Measurements from ENCODE around the gene COL4A1. TPM values are rescaled to one million over a fixed set of nuclear protein-coding genes. Genes with fewer than 3 reads are reported as not detected.

Gene COL4A1
- total RNA-seq, 1 experiment from 2014 or later: 4.8 TPM

- ChIA-PET CTCF (interaction anchor here (0.7 kb wide), 1 partner anchor 18 kb away, joined by 3 read pairs; no protein-coding TSS in a partner anchor), POLR2A (no interaction called here)
- no TSS peak for BruUV-seq (replicated peaks)
- Mint-ChIP-seq H3K27me3 (ENCODE audit: insufficient read depth, unreplicated experiment) (peaks cover 3% of the 10 kb centered on the region), H3K4me3 (ENCODE audit: unreplicated experiment) (peak overlapping the region; percentile 92), H3K27ac (ENCODE audit: unreplicated experiment) (peak overlapping the region; percentile 82), H3K36me3 (ENCODE audit: insufficient read depth, unreplicated experiment) (peaks cover 7% of the 10 kb centered on the region), H3K4me1 (ENCODE audit: low read depth, unreplicated experiment) (no peaks in the 10 kb centered on the region), H3K9me3 (ENCODE audit: unreplicated experiment) (peaks cover 7% of the 10 kb centered on the region)
- H3K9me3 ChIP-seq: no peaks in the 10 kb centered on the region
- H3K36me3 ChIP-seq (ENCODE audit: control insufficient read depth, insufficient read depth, low read length): no peaks in the 10 kb centered on the region
- DNase-seq: peak; percentile 86
- intact Hi-C loops (cut with micrococcal nuclease; ENCODE audit: unreplicated experiment): loop anchor here (1.0 to 5.0 kb wide), 6 partner anchors 48 to 304 kb away; no protein-coding TSS in a partner anchor
- H3K4me3 ChIP-seq (ENCODE audit: low read depth, low read length): peak overlapping the region; percentile 61
- peaks cover 5% of the 10 kb centered on the region for H3K4me1 ChIP-seq
- peak in 1 of 2 experiments; percentile 32 for TF ChIP-seq CTCF (IDR thresholded peaks at IDR 0.05; ENCODE audit: insufficient read depth in 1 of 2, low read depth in 1 of 2, low read length in 1 of 2, severe bottlenecking in 1 of 2, unreplicated experiment in 1 of 2)
- no peaks in the 10 kb centered on the region for H3K27me3 ChIP-seq (replicated peaks; ENCODE audit: control insufficient read depth, insufficient read depth, low read length)
These were observed 168.8 kb downstream of the COL4A1 start for GRCh38 chr13:110138010-110138699.

GRCh38 chr13:110137680-110138009 is 169.3 kb downstream of the COL4A1 start:
- Mint-ChIP-seq H3K27ac (ENCODE audit: unreplicated experiment) (peak overlapping the region; percentile 82), H3K36me3 (ENCODE audit: insufficient read depth, unreplicated experiment) (peaks cover 7% of the 10 kb centered on the region), H3K9me3 (ENCODE audit: unreplicated experiment) (peaks cover 2% of the 10 kb centered on the region), H3K4me3 (ENCODE audit: unreplicated experiment) (peak overlapping the region; percentile 92), H3K4me1 (ENCODE audit: low read depth, unreplicated experiment) (no peaks in the 10 kb centered on the region), H3K27me3 (ENCODE audit: insufficient read depth, unreplicated experiment) (no peaks in the 10 kb centered on the region)
- ChIA-PET POLR2A (no interaction called here), CTCF (no interaction called here)
- peak; percentile 35 to 62 for TF ChIP-seq CTCF (IDR thresholded peaks at IDR 0.05; ENCODE audit: insufficient read depth in 1 of 2, low read depth in 1 of 2, low read length in 1 of 2, severe bottlenecking in 1 of 2, unreplicated experiment in 1 of 2)
- peaks cover 5% of the 10 kb centered on the region for H3K4me1 ChIP-seq
- no peaks in the 10 kb centered on the region for H3K27me3 ChIP-seq (replicated peaks; ENCODE audit: control insufficient read depth, insufficient read depth, low read length)
- BruUV-seq (replicated peaks): no TSS peak
- peak overlapping the region; percentile 61 for H3K4me3 ChIP-seq (ENCODE audit: low read depth, low read length)
- H3K36me3 ChIP-seq (ENCODE audit: control insufficient read depth, insufficient read depth, low read length): no peaks in the 10 kb centered on the region
- DNase-seq: peak; percentile 67 to 72
- intact Hi-C loops (cut with micrococcal nuclease; ENCODE audit: unreplicated experiment): loop anchor here (1.0 to 5.0 kb wide), 7 partner anchors 49 to 305 kb away; no protein-coding TSS in a partner anchor
- no peaks in the 10 kb centered on the region for H3K9me3 ChIP-seq

- Histone ChIP-seq H3K27me3 (replicated peaks; ENCODE audit: control insufficient read depth, insufficient read depth, low read length) (no peaks in the 10 kb centered on the region), H3K4me3 (ENCODE audit: low read depth, low read length) (no peak overlapping the region), H3K9me3 (no peaks in the 10 kb centered on the region), H3K4me1 (peaks cover 5% of the 10 kb centered on the region), H3K36me3 (ENCODE audit: control insufficient read depth, insufficient read depth, low read length) (no peaks in the 10 kb centered on the region)
- no peak for TF ChIP-seq CTCF (IDR thresholded peaks at IDR 0.05; ENCODE audit: insufficient read depth in 1 of 2, low read depth in 1 of 2, low read length in 1 of 2, severe bottlenecking in 1 of 2, unreplicated experiment in 1 of 2)
- Mint-ChIP-seq H3K4me1 (ENCODE audit: low read depth, unreplicated experiment) (no peaks in the 10 kb centered on the region), H3K27ac (ENCODE audit: unreplicated experiment) (peak overlapping the region; percentile 82), H3K27me3 (ENCODE audit: insufficient read depth, unreplicated experiment) (no peaks in the 10 kb centered on the region), H3K36me3 (ENCODE audit: insufficient read depth, unreplicated experiment) (peaks cover 7% of the 10 kb centered on the region), H3K9me3 (ENCODE audit: unreplicated experiment) (no peaks in the 10 kb centered on the region), H3K4me3 (ENCODE audit: unreplicated experiment) (peak overlapping the region; percentile 92)
- intact Hi-C loops (cut with micrococcal nuclease; ENCODE audit: unreplicated experiment): loop anchor here (1.0 to 5.0 kb wide), 2 partner anchors 206 to 305 kb away; no protein-coding TSS in a partner anchor
- ChIA-PET CTCF (no interaction called here), POLR2A (no interaction called here)
- BruUV-seq (replicated peaks): no TSS peak
- DNase-seq: no peak
These were observed 170.0 kb downstream of the COL4A1 start for GRCh38 chr13:110136660-110137585.
